ENCODE results near the gene BUB1B.

DNA sequence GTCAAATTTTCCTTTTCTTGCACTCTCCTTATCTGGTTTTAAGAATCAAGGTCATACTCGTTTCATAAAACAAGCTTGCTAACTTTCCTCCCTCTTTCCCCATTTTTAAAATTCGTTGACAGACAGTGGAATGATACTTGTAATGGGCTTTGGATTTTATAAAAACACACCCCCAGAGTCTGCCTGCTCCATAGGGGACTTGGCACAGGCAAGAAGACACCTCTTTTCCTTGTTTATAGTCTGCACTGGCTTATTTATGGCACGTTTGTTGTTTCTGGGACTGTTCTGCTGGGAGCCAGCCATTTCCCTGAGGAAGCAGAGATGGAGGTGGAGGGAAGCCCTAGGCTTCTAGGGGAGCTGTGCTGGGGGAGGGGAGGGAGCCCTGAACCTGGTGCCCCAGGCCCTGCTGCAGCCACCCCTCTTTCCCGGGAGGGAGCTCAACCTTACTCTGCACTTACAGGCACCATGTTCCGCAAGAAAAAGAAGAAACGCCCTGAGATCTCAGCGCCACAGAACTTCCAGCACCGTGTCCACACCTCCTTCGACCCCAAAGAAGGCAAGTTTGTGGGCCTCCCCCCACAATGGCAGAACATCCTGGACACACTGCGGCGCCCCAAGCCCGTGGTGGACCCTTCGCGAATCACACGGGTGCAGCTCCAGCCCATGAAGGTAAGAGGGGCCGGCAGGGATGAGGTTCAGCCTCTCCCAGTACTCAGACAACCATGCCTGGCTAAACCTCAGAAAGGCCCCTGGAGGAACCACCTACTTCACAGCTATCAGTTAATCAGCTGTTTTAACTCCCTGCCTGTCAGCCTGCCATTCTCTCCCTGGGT lies 103.7 kb downstream of the BUB1B start:
- TF ChIP-seq, protein P1, sequence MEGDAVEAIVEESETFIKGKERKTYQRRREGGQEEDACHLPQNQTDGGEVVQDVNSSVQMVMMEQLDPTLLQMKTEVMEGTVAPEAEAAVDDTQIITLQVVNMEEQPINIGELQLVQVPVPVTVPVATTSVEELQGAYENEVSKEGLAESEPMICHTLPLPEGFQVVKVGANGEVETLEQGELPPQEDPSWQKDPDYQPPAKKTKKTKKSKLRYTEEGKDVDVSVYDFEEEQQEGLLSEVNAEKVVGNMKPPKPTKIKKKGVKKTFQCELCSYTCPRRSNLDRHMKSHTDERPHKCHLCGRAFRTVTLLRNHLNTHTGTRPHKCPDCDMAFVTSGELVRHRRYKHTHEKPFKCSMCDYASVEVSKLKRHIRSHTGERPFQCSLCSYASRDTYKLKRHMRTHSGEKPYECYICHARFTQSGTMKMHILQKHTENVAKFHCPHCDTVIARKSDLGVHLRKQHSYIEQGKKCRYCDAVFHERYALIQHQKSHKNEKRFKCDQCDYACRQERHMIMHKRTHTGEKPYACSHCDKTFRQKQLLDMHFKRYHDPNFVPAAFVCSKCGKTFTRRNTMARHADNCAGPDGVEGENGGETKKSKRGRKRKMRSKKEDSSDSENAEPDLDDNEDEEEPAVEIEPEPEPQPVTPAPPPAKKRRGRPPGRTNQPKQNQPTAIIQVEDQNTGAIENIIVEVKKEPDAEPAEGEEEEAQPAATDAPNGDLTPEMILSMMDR (IDR thresholded peaks at IDR 0.05; ENCODE audit: low read depth, low read length), result no peak
- TF ChIP-seq POLR2A (IDR thresholded peaks at IDR 0.05; ENCODE audit: extremely low read depth, insufficient read length) (no peak), MYC (IDR thresholded peaks at IDR 0.05; ENCODE audit: low read depth, low read length) (no peak)
- TF ChIP-seq, protein P2, sequence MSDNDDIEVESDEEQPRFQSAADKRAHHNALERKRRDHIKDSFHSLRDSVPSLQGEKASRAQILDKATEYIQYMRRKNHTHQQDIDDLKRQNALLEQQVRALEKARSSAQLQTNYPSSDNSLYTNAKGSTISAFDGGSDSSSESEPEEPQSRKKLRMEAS (IDR thresholded peaks at IDR 0.05; ENCODE audit: low read depth, low read length), result no peak

All from NB4 (cell line).